MM.1S (cell line): ENCODE results near the gene APEX2.

Source experiments
- DNase-seq: peaks from one replicate; pipeline ENCODE4 v3.0.0-alpha.2; 2015
- H2AFZ ChIP-seq: fragments of 300-600 bp; sonication (generic); 2 replicates; pipeline ENCODE4 v1.6.0; 2016; ENCODE audit warnings: antibody characterized with exemption, low read length
- H3F3A ChIP-seq: fragments of 300-600 bp; sonication (generic); 2 replicates; pipeline ENCODE4 v1.6.1; 2016; ENCODE audit warnings: mild to moderate bottlenecking, antibody characterized with exemption, low read length, moderate library complexity, mixed read lengths; ENCODE audit not compliant: insufficient read depth
- H3K27ac ChIP-seq: fragments of 300-600 bp; sonication (generic); 2 replicates; pipeline ENCODE4 v1.5.1; 2016; ENCODE audit warnings: mild to moderate bottlenecking, low read length
- H3K27me3 ChIP-seq: fragments of 300-600 bp; sonication (generic); replicated peaks from 2 replicates; pipeline ENCODE4 v1.6.0; 2016; ENCODE audit warnings: low read length; ENCODE audit not compliant: insufficient read depth
- H3K36me3 ChIP-seq: fragments of 300-600 bp; sonication (generic); replicated peaks from 2 replicates; pipeline ENCODE4 v1.6.1; 2016; ENCODE audit warnings: mild to moderate bottlenecking, low read length, mixed read lengths; ENCODE audit not compliant: insufficient read depth
- H3K4me1 ChIP-seq: fragments of 300-600 bp; sonication (generic); 2 replicates; pipeline ENCODE4 v1.6.1; 2016; ENCODE audit warnings: low read length, mixed read lengths
- H3K4me2 ChIP-seq: fragments of 300-600 bp; sonication (generic); 2 replicates; pipeline ENCODE4 v1.6.0; 2016; ENCODE audit warnings: low read depth, low read length
- H3K4me3 ChIP-seq: fragments of 300-600 bp; sonication (generic); 2 replicates; pipeline ENCODE4 v1.5.1; 2016; ENCODE audit warnings: low read length, mixed read lengths
- H3K79me2 ChIP-seq: fragments of 300-600 bp; sonication (generic); 2 replicates; pipeline ENCODE4 v1.6.1; 2016; ENCODE audit warnings: mixed run types, low read length, mixed read lengths
- H3K9ac ChIP-seq: fragments of 300-600 bp; sonication (generic); 2 replicates; pipeline ENCODE4 v1.6.1; 2016; ENCODE audit warnings: low read length, mixed read lengths
- H3K9me2 ChIP-seq: fragments of 300-600 bp; sonication (generic); replicated peaks from 2 replicates; pipeline ENCODE4 v1.6.1; 2016; ENCODE audit warnings: mild to moderate bottlenecking, low read length, mixed read lengths; ENCODE audit not compliant: insufficient read depth
- H3K9me3 ChIP-seq: fragments of 300-600 bp; sonication (generic); replicated peaks from 2 replicates; pipeline ENCODE4 v1.6.1; 2016; ENCODE audit warnings: mild to moderate bottlenecking, low read length, mixed read lengths; ENCODE audit not compliant: insufficient read depth
- H4K20me1 ChIP-seq: fragments of 300-600 bp; sonication (generic); 2 replicates; pipeline ENCODE4 v1.6.1; 2016; ENCODE audit warnings: mild to moderate bottlenecking, low read length, moderate library complexity, mixed read lengths; ENCODE audit not compliant: insufficient read depth
- EZH2 ChIP-seq: fragments of 300-600 bp; sonication (generic); optimal IDR thresholded peaks from 2 replicates; pipeline ENCODE3; 2017; ENCODE audit warnings: low read depth, mild to moderate bottlenecking, antibody characterized with exemption, low read length, mixed read lengths
- EZH2phosphoT487 ChIP-seq: fragments of 300-600 bp; sonication (generic); IDR thresholded peaks from 2 replicates; pipeline ENCODE4 v1.6.1; 2018; ENCODE audit warnings: antibody characterized with exemption, low read length
- TF ChIP-seq, protein P1 (sequence below): fragments of 300-600 bp; sonication (generic); IDR thresholded peaks from 2 replicates; pipeline ENCODE4 v1.5.1; 2016; ENCODE audit warnings: antibody characterized with exemption, low read length, mixed read lengths

APEX2 gene

DNA sequence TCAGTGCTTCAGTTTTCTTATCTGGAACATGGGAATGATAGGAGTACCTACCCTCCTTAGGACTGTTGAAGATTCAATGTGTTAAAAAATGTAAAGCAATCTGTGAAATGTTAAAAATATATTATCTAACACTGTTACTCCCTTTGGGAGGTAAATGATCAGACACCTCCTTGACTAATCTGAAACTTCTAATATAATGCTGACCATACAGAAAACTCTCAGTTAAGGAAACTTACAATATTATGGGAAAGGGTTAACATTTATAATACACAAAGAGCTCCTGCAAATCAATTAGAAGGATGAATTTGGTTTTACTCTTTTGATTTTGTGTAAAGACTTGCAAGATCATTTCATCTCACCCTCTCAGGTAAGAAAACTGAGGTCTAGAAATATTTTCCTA lies 4.5 kb upstream of the APEX2 start:
- Histone ChIP-seq H3K9ac (no peak overlapping the region), H3K9me2 (no peaks in the 10 kb centered on the region), H3K4me3 (no peak overlapping the region), H4K20me1 (no peaks in the 10 kb centered on the region), H3F3A (no peaks in the 10 kb centered on the region), H3K79me2 (peaks cover 4% of the 10 kb centered on the region), H3K4me1 (0 out of 2 replicates have a peak, but pooled peaks cover 3% of the 10 kb centered on the region), H3K4me2 (no peak overlapping the region), H3K36me3 (no peaks in the 10 kb centered on the region), H3K9me3 (no peaks in the 10 kb centered on the region), H3K27me3 (no peaks in the 10 kb centered on the region), H2AFZ (no peak overlapping the region), H3K27ac (no peak overlapping the region)
- no peak for TF ChIP-seq EZH2phosphoT487
- TF ChIP-seq, protein P1, sequence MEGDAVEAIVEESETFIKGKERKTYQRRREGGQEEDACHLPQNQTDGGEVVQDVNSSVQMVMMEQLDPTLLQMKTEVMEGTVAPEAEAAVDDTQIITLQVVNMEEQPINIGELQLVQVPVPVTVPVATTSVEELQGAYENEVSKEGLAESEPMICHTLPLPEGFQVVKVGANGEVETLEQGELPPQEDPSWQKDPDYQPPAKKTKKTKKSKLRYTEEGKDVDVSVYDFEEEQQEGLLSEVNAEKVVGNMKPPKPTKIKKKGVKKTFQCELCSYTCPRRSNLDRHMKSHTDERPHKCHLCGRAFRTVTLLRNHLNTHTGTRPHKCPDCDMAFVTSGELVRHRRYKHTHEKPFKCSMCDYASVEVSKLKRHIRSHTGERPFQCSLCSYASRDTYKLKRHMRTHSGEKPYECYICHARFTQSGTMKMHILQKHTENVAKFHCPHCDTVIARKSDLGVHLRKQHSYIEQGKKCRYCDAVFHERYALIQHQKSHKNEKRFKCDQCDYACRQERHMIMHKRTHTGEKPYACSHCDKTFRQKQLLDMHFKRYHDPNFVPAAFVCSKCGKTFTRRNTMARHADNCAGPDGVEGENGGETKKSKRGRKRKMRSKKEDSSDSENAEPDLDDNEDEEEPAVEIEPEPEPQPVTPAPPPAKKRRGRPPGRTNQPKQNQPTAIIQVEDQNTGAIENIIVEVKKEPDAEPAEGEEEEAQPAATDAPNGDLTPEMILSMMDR: no peak
- DNase-seq: no peak

DNA sequence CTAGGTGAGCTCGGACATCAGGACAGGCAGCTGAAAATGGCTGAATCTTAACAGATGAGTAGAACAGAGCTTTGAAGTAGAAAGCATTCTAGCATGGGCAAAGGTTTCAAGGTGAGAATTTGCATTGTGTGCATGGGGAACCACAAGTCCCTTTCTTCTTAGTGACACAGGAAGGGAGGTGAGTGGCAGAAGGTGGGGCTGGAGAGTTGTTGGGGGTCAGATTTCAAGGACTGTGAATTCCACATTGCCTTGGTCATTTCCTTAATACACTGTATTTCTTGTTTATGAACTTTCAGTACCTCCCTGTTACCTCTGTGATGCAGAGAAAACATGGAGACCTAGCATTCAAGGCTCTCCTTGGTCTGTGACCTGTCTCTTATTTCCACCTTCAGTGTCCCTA lies 4.1 kb downstream of the APEX2 start:
- Histone ChIP-seq H3K4me2 (no peak overlapping the region), H3K4me3 (no peak overlapping the region), H3K36me3 (no peaks in the 10 kb centered on the region), H3K79me2 (peaks cover 15% of the 10 kb centered on the region), H3K9me3 (no peaks in the 10 kb centered on the region), H3K27me3 (no peaks in the 10 kb centered on the region), H4K20me1 (no peaks in the 10 kb centered on the region), H3K4me1 (peaks cover 4% of the 10 kb centered on the region; the same call in 1 of the 2 replicates), H2AFZ (no peak overlapping the region), H3K9ac (no peak overlapping the region), H3K27ac (no peak overlapping the region), H3K9me2 (no peaks in the 10 kb centered on the region), H3F3A (no peaks in the 10 kb centered on the region)
- TF ChIP-seq EZH2phosphoT487: no peak
- TF ChIP-seq, protein P1: no peak
- TF ChIP-seq EZH2: no peak
- no peak for DNase-seq

DNA sequence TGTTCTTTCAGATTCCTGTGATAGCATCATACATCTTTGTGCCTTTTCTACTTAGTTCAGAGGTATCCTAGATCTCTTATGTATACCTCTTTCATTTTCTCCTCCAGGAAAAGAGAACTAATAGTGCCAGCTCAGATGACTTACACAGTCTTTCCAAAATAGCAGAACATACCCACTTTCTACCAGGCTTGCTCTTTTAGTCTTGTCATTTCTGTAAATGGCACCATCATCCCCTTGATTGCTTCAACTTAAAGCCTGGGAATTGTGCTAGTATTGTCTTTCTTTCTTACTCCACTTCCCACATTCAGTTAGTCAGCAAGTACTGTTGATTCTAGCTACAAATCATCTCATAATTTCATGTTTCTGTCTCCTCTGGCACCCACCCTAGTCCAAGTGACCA lies 5.1 kb downstream of the APEX2 start:
- H3K27ac ChIP-seq: no peak overlapping the region
- no peaks in the 10 kb centered on the region for H3K27me3 ChIP-seq
- DNase-seq: no peak
- H3K9ac ChIP-seq: no peak overlapping the region
- no peak overlapping the region for H2AFZ ChIP-seq
- TF ChIP-seq, protein P1: no peak
- TF ChIP-seq EZH2phosphoT487: no peak
- H3K4me3 ChIP-seq: no peak overlapping the region
- no peaks in the 10 kb centered on the region for H4K20me1 ChIP-seq
- H3F3A ChIP-seq: no peaks in the 10 kb centered on the region
- peaks cover 4% of the 10 kb centered on the region; the same call in 1 of the 2 replicates for H3K4me1 ChIP-seq
- H3K4me2 ChIP-seq: no peak overlapping the region
- H3K9me2 ChIP-seq: no peaks in the 10 kb centered on the region
- H3K9me3 ChIP-seq: no peaks in the 10 kb centered on the region
- H3K36me3 ChIP-seq: no peaks in the 10 kb centered on the region
- H3K79me2 ChIP-seq: peaks cover 15% of the 10 kb centered on the region
